ENCODE data around the gene PARD3B. TPM values are rescaled to one million over a fixed set of nuclear protein-coding genes. Genes with fewer than 3 reads are reported as not detected.

The PARD3B gene
- total RNA-seq, 1 experiment from 2014 or later: 6.4 TPM

DNA sequence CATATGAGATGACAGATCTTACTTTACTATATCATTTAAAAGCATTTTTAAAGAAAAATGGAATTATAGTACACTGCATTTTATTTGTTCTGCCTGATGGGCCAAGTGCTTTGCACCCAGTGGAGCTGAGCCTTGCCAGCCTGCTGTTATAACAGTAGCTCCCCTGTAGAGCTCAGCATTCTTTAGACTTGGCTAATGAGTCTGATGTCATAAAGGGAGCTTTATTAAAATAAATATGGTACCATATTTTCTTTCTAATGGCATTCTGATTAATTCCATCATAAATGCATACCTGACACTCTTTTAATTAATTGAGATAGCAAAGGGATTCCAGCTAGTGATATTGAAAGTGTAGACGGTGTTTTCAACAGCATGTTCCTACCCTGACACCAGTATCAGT is 40.7 kb downstream of the PARD3B start:
- TF ChIP-seq CTCF (conservative IDR thresholded peaks at IDR 0.05): no peak
- H3K23me2 ChIP-seq (ENCODE audit: insufficient read length, low read depth, low read length, poor library complexity, severe bottlenecking): no peaks in the 10 kb centered on the region
- no peak overlapping the region for H2BK15ac ChIP-seq (ENCODE audit: low read depth, low read length)
- H3T11ph ChIP-seq (ENCODE audit: low read length): no peak overlapping the region
- H4K91ac ChIP-seq (ENCODE audit: insufficient read length, low read depth, low read length): no peak overlapping the region
- Mint-ChIP-seq H3K27me3 (ENCODE audit: low read depth) (no peaks in the 10 kb centered on the region; the same call in none of the 2 replicates), H3K4me3 (no peak overlapping the region), H3K36me3 (ENCODE audit: insufficient read depth in 1 of 3, low read depth in 3 of 3) (peaks cover 0 to 4% (median 0%) of the 10 kb centered on the region in 3 experiments; a peak in 4 of 7 replicates), H3K27ac (no peak overlapping the region), H3K9me3 (peaks cover 3 to 7% of the 10 kb centered on the region in 2 experiments; a peak in 3 of 5 replicates), H3K4me1 (peaks cover 0 to 4% of the 10 kb centered on the region in 2 experiments; a peak in 2 of 4 replicates)
- no peak overlapping the region for H2BK120ac ChIP-seq (ENCODE audit: low read depth, low read length, poor library complexity, severe bottlenecking)
- H2BK12ac ChIP-seq (ENCODE audit: insufficient read length, low read depth, low read length): no peak overlapping the region
- no peak overlapping the region for H2AFZ ChIP-seq (ENCODE audit: low read length)
- no peak overlapping the region for H4K5ac ChIP-seq (ENCODE audit: insufficient read length, low read depth, low read length)
- no peak overlapping the region for H3K14ac ChIP-seq (ENCODE audit: insufficient read depth, low read length)
- H3K79me1 ChIP-seq (ENCODE audit: insufficient read depth, low read depth, low read length, poor library complexity, severe bottlenecking): no peaks in the 10 kb centered on the region
- no peak overlapping the region for H4K8ac ChIP-seq (replicated peaks; ENCODE audit: insufficient read length, low read depth, low read length)
- no CpG with 5 or more reads among the region's 1 CpG for WGBS (ENCODE audit: extremely low coverage, insufficient read length, low lambda C conversion rate)
- no peak overlapping the region for H3K4ac ChIP-seq (ENCODE audit: low read depth, low read length)
- no peaks in the 10 kb centered on the region for H3K27me3 ChIP-seq (ENCODE audit: insufficient read depth, low read length)
- no peaks in the 10 kb centered on the region for H4K20me1 ChIP-seq (ENCODE audit: control insufficient read depth, insufficient read depth, insufficient read length)
- H2BK20ac ChIP-seq (ENCODE audit: low read depth, low read length, poor library complexity, severe bottlenecking): no peak overlapping the region
- H3K4me2 ChIP-seq (ENCODE audit: insufficient read depth, insufficient read length, low read length): no peak overlapping the region
- H3K56ac ChIP-seq (ENCODE audit: insufficient read length, low read depth, low read length): no peak overlapping the region
- H3K79me2 ChIP-seq (ENCODE audit: insufficient read depth, low read length): no peaks in the 10 kb centered on the region
- no peak overlapping the region for H3K9ac ChIP-seq (ENCODE audit: extremely low read depth, insufficient read length, low read length)
- DNase-seq: no peak
- no peak overlapping the region for H2BK5ac ChIP-seq (ENCODE audit: insufficient read length, low read length)
- no peak overlapping the region for H3K23ac ChIP-seq (ENCODE audit: insufficient read length, low read depth, low read length)
- H3K4me1 ChIP-seq (ENCODE audit: insufficient read depth, low read length): no peaks in the 10 kb centered on the region
- H3K9me3 ChIP-seq (ENCODE audit: control insufficient read depth, low read depth, low read length): no peaks in the 10 kb centered on the region
- H3K27ac ChIP-seq (ENCODE audit: insufficient read length, low read depth, low read length): no peak overlapping the region
- H2AK5ac ChIP-seq (ENCODE audit: insufficient read length, low read length): no peak overlapping the region
- no peak overlapping the region for H3K18ac ChIP-seq (ENCODE audit: insufficient read length, low read depth, low read length)

All from H9 (cell line).